Esophagus squamous epithelium (tissue), 5 donors: ENCODE data around the gene LAMB3. TPM values are rescaled to one million over a fixed set of nuclear protein-coding genes. Genes with fewer than 3 reads are reported as not detected.

ENCODE experiments used
- DNase-seq: peaks from one replicate; lab custom pipeline; 2025; lab: John Stamatoyannopoulos, UW
- H3K27ac ChIP-seq, 4 donors: fragments of 200-600 bp; sonication (generic); one replicate each; pipeline ENCODE4 v1.5.1; 2016 to 2019; ENCODE audit warnings: mild to moderate bottlenecking in 1 of 4
- H3K27me3 ChIP-seq, 4 donors: fragments of 200-600 bp; sonication (generic); 1 replicate in 3 of 4; 2 replicates in 1 of 4; pipeline versions ENCODE4 v1.5.1 to v1.6.0; 2017 to 2021; ENCODE audit warnings: antibody characterized with exemption in 1 of 4
- H3K36me3 ChIP-seq, 3 donors: fragments of 200-600 bp; sonication (generic); one replicate each; pipeline ENCODE4 v1.5.1; 2016 to 2019
- H3K4me1 ChIP-seq, 3 donors: fragments of 200-600 bp; sonication (generic); one replicate each; pipeline ENCODE4 v1.5.1; 2017 to 2019
- H3K4me3 ChIP-seq, 4 donors: fragments of 200-600 bp; sonication (generic); 1 replicate in 3 of 4; 2 replicates in 1 of 4; pipeline ENCODE4 v1.5.1; 2016 to 2019; ENCODE audit warnings: mild to moderate bottlenecking in 2 of 4, moderate library complexity in 1 of 4
- H3K9me3 ChIP-seq, 3 donors: fragments of 200-600 bp; sonication (generic); one replicate each; pipeline ENCODE4 v1.5.1; 2016 to 2019
- CTCF ChIP-seq, 6 experiments: fragments of 450-650 bp in 4 of 6; fragments of 200-600 bp in 2 of 6; sonication (generic) in 2 of 6; IDR thresholded peaks; one replicate each; pipeline ENCODE4 v1.5.1; 2016 to 2019; ENCODE audit warnings: antibody characterized with exemption in 6 of 6, mild to moderate bottlenecking in 4 of 6, moderate library complexity in 4 of 6
- POLR2A ChIP-seq, 4 donors: fragments of 450-650 bp; IDR thresholded peaks; one replicate each; pipeline ENCODE4 v1.6.1; 2017; ENCODE audit warnings: antibody characterized with exemption in 4 of 4, mild to moderate bottlenecking in 4 of 4, moderate library complexity in 3 of 4
- WGBS, 2 donors: methylation state at CpG; one replicate each; pipeline ENCODE4 v1.1.5; 2018; 5-methylcytosine and 5-hydroxymethylcytosine counted together
- intact Hi-C: fragments of 100-400 bp; cut with DNase I; formaldehyde crosslinking; loops from one replicate; pipeline ENCODE4 v1.15.0; 2022
- total RNA-seq, 4 donors: library from RNA; depleted of rRNA; stranded (reverse); fragments of >200 nt; gene quantifications; one replicate each; pipeline ENCODE4 v1.1.0, GENCODE V29; 2016
- donor health status: DM: yes; HTN: yes; CAD: no.

LAMB3 gene
- total RNA-seq, 4 donors from 2014 or later, result 65.4 to 121 (median 113) TPM

GRCh38 chr1:209621741-209622655 lies 30.2 kb downstream of the LAMB3 start:
- intact Hi-C loops, result loop anchor here (10.0 kb wide), 1 partner anchor 47 kb away; no protein-coding TSS in a partner anchor

GRCh38 chr1:209621286-209621685 lies 30.9 kb downstream of the LAMB3 start:
- TF ChIP-seq POLR2A (IDR thresholded peaks at IDR 0.05), result no peak
- no peak for TF ChIP-seq CTCF (IDR thresholded peaks at IDR 0.05)
- Histone ChIP-seq H3K27me3 (peaks cover 0 to 6% (median 0%) of the 10 kb centered on the region in 4 donors), H3K4me1 (peaks cover 5 to 45% (median 33%) of the 10 kb centered on the region in 3 donors), H3K36me3 (peaks cover 0 to 72% (median 4%) of the 10 kb centered on the region in 3 donors), H3K9me3 (no peaks in the 10 kb centered on the region), H3K27ac (no peak overlapping the region), H3K4me3 (no peak overlapping the region)
- 26 to 32% methylated on average over 4 of the region's 4 CpGs for WGBS, 2 donors
- intact Hi-C loops, result loop anchor here (10.0 kb wide), 1 partner anchor 46 kb away; no protein-coding TSS in a partner anchor
- no peak for DNase-seq

More at GRCh38 chr1:209621741-209622655, 30.2 kb downstream of the LAMB3 start:
- Histone ChIP-seq H3K4me1 (peaks cover 8 to 53% (median 39%) of the 10 kb centered on the region in 3 donors), H3K27ac (no peak overlapping the region), H3K27me3 (peaks cover 0 to 6% (median 0%) of the 10 kb centered on the region in 4 donors), H3K9me3 (no peaks in the 10 kb centered on the region), H3K36me3 (peaks cover 0 to 72% (median 4%) of the 10 kb centered on the region in 3 donors), H3K4me3 (no peak overlapping the region)
- WGBS, 2 donors, result 43 to 58% methylated on average over 8 to 11 of the region's 11 CpGs
- TF ChIP-seq CTCF (IDR thresholded peaks at IDR 0.05) (no peak), POLR2A (IDR thresholded peaks at IDR 0.05) (no peak)
- DNase-seq, result no peak

GRCh38 chr1:209620487-209620884 lies 31.7 kb downstream of the LAMB3 start:
- peaks cover 0 to 6% (median 0%) of the 10 kb centered on the region in 4 donors for H3K27me3 ChIP-seq
- H3K27ac ChIP-seq, result no peak overlapping the region
- intact Hi-C loops, result loop anchor here (10.0 kb wide), 1 partner anchor 46 kb away; no protein-coding TSS in a partner anchor
- H3K36me3 ChIP-seq, result peaks cover 0 to 72% (median 4%) of the 10 kb centered on the region in 3 donors
- peaks cover 2 to 37% (median 25%) of the 10 kb centered on the region in 3 donors for H3K4me1 ChIP-seq
- H3K4me3 ChIP-seq, result no peak overlapping the region
- DNase-seq, result no peak
- TF ChIP-seq POLR2A (IDR thresholded peaks at IDR 0.05) (no peak), CTCF (IDR thresholded peaks at IDR 0.05) (no peak)
- no peaks in the 10 kb centered on the region for H3K9me3 ChIP-seq
- 49 to 57% methylated on average over 3 of the region's 3 CpGs for WGBS, 2 donors

- H3K27me3 ChIP-seq, result peaks cover 0 to 6% (median 0%) of the 10 kb centered on the region in 4 donors
- no peak overlapping the region for H3K27ac ChIP-seq
- no peaks in the 10 kb centered on the region for H3K9me3 ChIP-seq
- TF ChIP-seq CTCF (IDR thresholded peaks at IDR 0.05), result no peak
- no peak for TF ChIP-seq POLR2A (IDR thresholded peaks at IDR 0.05)
- no peak overlapping the region for H3K4me3 ChIP-seq
- DNase-seq, result no peak
- peaks cover 0 to 72% (median 4%) of the 10 kb centered on the region in 3 donors for H3K36me3 ChIP-seq
- intact Hi-C loops, result loop anchor here (10.0 kb wide), 1 partner anchor 45 kb away; no protein-coding TSS in a partner anchor
- H3K4me1 ChIP-seq, result peaks cover 0 to 32% (median 25%) of the 10 kb centered on the region in 3 donors
- WGBS, 2 donors, result 72 to 87% methylated on average over 6 of the region's 7 CpGs
These were observed 32.3 kb downstream of the LAMB3 start for GRCh38 chr1:209619696-209620486.
